GM08714 (cell line): ENCODE results near the gene CHIA.

Source experiments
- H3K4me3 ChIP-seq: fragments of 200-500 bp; sonication (Bioruptor generic); 2 replicates; pipeline ENCODE4 v1.5.1; 2014; ENCODE audit warnings: mild to moderate bottlenecking, low read length, inconsistent platforms
- ZNF274 ChIP-seq: IDR thresholded peaks from 2 replicates; pipeline ENCODE4 v1.6.1; 2012; ENCODE audit warnings: mild to moderate bottlenecking, low read depth, low read length

The CHIA gene

GRCh38 chr1:111290630-111291029 lies at the start of gene CHIA:
Gene CHIA (plus strand): TSS chr1:111290851. CDS start chr1:111310468, 19,617 bp downstream.
- no peak within 1 kb of the TSS for H3K4me3 ChIP-seq
- no peak for TF ChIP-seq ZNF274

- TF ChIP-seq ZNF274 = no peak
- H3K4me3 ChIP-seq = no peak overlapping the region
These were observed 48.9 kb upstream of the CHIA start for GRCh38 chr1:111241797-111242196.

- TF ChIP-seq ZNF274 = no peak
- H3K4me3 ChIP-seq = no peak overlapping the region
These were observed 47.7 kb upstream of the CHIA start for GRCh38 chr1:111242805-111243523.

- no peak for TF ChIP-seq ZNF274
- no peak overlapping the region for H3K4me3 ChIP-seq
These were observed 43.4 kb upstream of the CHIA start for GRCh38 chr1:111247125-111247838.

GRCh38 chr1:111249960-111250359 lies 40.7 kb upstream of the CHIA start:
- no peak overlapping the region for H3K4me3 ChIP-seq
- TF ChIP-seq ZNF274 = no peak

- TF ChIP-seq ZNF274 = no peak
- H3K4me3 ChIP-seq = no peak overlapping the region
These were observed 39.1 kb upstream of the CHIA start for GRCh38 chr1:111251570-111251969.

GRCh38 chr1:111252786-111253185 lies 37.9 kb upstream of the CHIA start:
- H3K4me3 ChIP-seq = no peak overlapping the region
- TF ChIP-seq ZNF274 = no peak

- no peak for TF ChIP-seq ZNF274
- no peak overlapping the region for H3K4me3 ChIP-seq
These were observed 36.8 kb upstream of the CHIA start for GRCh38 chr1:111253876-111254275.

- H3K4me3 ChIP-seq = no peak overlapping the region
- TF ChIP-seq ZNF274 = no peak
These were observed 33.5 kb upstream of the CHIA start for GRCh38 chr1:111256988-111257658.

- no peak for TF ChIP-seq ZNF274
- no peak overlapping the region for H3K4me3 ChIP-seq
These were observed 22.7 kb upstream of the CHIA start for GRCh38 chr1:111267801-111268508.

- H3K4me3 ChIP-seq = no peak overlapping the region
- TF ChIP-seq ZNF274 = no peak
These were observed 20.7 kb upstream of the CHIA start for GRCh38 chr1:111269825-111270406.

- H3K4me3 ChIP-seq = no peak overlapping the region
- TF ChIP-seq ZNF274 = no peak
These were observed 19.7 kb upstream of the CHIA start for GRCh38 chr1:111270771-111271463.

GRCh38 chr1:111271464-111271801 lies 19.2 kb upstream of the CHIA start:
- TF ChIP-seq ZNF274 = no peak
- no peak overlapping the region for H3K4me3 ChIP-seq
